HG03139 (cell line): ENCODE measurements around the gene PDE4D.

Experiments
- ATAC-seq: cut with Tn5 transposase; IDR thresholded peaks from one replicate; pipeline ENCODE4 v1.9.1; 2021; ENCODE audit not compliant: unreplicated experiment

Gene PDE4D

DNA sequence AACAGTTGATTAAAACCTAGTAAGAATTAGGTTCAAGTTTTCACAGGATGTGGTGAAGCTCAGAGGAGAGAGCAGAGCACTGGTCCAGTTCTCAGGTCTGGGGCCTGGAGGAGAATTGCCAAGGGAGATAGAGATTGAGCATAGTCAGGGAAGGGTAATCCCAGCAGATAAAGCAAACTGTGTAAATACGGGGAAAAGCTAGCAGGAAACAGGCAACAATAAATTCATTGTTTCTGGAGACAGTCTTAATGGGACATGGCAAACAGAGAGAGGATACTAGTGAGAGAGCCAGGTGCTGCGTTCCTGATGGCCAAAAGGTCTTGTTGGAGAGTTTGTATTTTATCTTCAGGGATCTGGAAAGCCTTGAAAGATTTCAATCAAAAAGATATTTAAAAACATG is 333.0 kb downstream of the PDE4D start:
- no peak for ATAC-seq

DNA sequence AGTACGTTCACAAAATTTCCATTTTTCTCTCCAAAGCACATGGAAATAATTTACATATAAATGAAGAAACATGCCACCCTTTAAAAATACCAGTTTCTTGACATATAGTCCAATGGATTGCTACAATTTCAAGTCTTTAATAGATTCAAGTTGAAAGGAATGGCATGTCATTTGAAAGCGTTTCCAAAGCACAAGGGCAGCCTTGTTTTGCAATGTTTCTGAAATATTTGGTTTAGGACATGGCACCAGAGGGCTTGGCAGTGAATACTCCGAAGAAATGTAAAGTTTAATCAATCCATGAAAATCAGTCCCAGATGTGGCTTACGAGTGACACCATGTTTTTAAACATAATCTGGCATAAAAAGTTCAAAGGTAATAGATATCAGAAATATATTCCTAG is 333.7 kb downstream of the PDE4D start:
- ATAC-seq, result no peak

DNA sequence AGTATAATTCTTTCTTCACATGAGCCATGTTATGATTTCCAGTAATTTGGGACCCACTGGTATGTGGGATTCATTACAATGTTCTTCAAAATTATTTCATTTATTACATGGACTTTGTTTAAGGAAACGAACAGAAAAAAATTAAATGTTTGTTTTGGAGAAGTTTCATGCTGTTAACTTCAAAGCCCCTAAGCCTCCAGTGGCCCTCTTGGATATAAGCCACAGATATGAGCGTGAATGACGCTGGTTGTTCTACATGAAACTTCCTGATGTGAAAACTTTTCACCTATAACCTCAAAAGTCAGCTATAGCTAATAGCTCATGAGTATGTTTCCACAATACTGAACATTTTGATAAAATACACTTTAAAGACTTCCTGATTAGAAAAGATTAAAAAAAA is 334.2 kb downstream of the PDE4D start:
- no peak for ATAC-seq

DNA sequence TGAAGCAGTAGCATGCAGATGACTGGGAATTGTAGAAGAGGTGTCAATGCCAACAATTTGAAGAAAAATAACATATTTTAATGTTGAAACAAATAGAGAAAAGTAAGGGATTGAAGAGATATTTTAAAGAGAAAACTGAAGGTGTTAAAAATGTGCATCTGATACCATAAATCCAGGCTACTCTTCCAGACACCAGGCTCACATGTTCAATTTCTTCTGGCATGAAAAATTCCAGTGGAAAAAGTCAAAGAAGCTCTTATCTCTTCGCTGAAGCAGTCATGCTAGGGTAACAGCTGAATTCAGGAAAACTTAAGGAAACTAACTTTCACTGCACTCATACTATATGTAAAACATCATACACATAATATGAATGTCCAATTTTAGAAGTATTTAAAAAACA is 335.0 kb downstream of the PDE4D start:
- no peak for ATAC-seq

DNA sequence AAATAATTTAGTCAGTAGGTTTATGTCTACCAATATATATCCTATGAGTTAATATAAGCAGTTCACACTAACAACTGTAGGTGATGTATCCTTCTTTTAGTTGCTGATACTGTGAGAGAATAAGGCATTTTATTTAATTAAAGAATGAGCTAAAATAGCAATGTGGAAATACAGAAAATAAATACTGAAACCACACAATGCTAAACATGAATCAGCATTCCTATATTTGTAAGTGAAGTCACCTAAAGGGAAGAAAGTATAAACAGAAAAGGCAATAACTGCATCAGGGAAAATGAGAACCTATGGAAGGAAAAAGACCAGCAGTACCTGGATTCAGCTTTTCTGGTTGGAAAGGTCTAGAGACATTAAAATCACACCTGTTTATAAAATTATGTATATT is 336.0 kb downstream of the PDE4D start:
- no peak for ATAC-seq

DNA sequence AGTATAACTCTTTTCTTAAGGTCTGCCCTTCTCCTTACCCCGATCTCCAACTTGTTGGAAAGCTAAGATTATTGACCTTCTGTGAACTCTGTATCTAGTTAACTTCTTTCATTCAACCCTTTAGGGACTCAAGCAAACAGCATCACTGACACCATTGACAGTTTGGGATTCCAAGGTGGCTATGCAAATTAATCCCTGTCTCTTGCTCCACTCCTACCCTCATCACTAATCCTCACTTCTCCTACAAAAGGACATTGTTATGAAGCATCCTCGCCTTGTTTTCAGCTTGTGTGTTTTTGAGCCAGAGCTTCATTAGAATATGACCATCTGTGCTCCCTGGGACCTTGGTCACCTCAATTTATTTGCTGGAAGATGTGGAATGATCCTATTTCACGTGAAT is 337.9 kb downstream of the PDE4D start:
- no peak for ATAC-seq

DNA sequence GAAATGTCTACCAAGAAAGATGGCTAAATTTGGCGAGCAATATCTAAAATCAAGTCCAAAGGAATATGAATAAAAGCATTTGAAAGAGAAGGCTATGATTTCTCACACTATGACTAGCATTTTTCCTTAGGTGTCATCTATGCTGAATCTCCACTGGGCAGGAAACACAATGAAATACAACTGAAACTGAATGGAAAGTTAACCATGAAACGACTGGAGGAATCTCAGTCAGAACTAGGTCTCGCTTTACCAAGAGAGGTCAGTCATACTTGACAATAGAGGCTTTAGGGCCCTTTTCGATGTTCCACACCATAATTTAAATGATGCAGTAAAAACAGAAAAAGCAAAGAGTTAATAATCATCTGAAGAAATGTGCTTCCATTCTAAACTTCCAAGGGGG is 339.0 kb downstream of the PDE4D start:
- no peak for ATAC-seq

DNA sequence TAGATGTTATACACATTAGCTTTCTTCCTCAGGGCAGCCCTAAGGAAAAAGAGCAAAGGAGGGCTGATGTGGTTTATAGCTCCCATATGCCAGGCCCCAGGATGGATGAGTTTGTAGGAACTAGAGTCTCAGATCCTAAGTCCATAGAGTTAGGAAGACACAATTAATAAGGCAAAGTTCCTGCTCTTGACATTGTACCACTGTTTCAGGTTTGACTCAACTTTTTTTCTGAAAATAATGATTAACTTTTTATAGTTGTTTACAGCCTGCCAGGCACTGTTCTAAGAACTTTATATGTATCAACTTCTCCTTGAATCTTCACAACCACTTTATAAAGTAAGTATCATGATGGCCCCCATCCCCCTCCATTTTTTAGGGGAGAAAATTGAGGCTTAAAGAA is 339.5 kb downstream of the PDE4D start:
- no peak for ATAC-seq

DNA sequence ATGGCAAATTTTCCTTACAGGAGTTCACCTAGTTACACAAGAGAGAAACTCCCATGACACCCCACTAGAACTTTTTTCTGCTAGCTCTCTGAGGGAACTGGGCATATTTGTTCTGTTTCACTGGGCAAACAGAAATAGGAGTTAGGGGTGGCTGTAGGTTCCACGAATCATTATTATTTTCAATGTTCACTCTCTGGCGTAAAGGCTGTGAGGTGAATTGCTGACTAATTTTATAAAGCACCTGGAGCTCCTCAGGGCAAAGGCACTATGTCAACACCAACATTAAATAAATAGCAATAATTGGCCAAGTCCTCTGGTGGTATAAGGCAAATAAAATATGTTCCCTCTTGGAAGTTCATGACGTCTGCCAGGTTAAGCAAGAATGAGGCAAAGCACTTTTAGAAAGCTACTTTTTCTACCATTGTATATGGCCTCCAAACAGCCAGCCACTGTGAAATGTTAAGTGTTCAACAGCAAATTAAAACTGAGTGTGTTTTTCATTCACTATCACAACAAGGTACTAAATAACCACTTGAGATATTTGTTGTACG is 344.6 kb downstream of the PDE4D start:
- ATAC-seq, result no peak

DNA sequence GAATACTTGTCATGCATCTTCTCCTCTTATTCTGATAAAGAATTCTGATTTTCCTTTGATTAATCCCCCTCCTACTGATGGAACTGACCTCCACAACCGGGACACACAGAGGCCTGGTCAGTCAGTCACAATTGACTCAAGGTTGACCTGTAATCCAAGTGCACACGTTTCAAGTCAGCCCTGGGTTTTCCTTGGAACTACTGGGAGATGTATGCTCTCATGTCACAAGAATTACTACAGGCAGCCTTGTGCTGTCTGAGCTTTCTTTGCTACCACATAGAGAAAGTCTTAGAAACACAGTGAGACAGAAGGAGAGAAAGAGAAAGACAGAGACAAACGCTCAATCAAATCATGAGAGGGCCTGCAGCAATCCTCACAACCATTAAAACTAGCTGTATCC is 345.8 kb downstream of the PDE4D start:
- ATAC-seq, result no peak

DNA sequence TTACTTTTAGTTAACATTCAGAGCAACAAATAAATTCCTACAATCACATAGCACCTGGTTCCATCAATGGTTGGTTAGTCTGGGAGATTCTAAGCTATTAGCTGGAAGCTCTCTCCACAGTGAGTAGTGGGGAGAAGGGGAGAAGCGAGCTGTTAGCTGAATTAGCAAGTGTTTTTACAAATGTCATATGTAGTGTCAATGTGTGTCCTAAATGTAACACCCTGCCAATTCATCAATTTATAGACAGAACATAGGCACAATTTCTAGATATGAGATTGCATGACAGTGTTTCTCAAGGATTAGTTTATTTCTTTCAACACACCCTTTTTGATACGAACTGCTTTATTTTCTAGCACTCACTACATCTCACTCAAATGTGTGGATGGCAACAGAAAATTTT is 349.0 kb downstream of the PDE4D start:
- no peak for ATAC-seq

DNA sequence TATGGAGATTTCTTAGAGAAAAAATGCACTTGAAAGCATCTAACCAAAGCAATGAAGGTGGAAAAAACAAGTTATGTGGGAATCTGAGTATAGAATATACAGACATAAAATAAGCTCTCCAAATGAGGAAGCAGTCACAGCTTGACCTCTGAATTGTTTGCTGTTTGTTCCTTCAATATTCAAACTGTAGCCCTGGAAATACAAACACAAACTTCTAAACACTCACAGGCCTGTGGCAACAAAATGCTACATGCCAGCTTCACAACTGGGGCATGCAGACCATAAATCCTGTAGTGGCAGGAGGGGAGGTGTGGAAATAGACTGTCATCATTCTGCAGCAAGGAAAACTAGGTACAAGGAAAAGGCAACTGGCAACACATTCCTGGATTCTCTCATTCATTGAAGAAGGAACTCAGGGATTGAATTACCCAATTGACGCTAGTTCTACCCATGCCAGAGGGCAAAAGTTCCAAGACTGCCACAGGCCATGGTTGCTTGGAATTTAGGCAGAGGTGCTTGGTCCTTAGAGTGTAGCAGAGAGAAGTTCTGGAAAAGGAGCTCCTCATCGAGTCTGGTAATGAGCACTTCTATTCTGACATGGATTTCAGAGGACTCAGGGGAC is 349.6 kb downstream of the PDE4D start:
- no peak for ATAC-seq

DNA sequence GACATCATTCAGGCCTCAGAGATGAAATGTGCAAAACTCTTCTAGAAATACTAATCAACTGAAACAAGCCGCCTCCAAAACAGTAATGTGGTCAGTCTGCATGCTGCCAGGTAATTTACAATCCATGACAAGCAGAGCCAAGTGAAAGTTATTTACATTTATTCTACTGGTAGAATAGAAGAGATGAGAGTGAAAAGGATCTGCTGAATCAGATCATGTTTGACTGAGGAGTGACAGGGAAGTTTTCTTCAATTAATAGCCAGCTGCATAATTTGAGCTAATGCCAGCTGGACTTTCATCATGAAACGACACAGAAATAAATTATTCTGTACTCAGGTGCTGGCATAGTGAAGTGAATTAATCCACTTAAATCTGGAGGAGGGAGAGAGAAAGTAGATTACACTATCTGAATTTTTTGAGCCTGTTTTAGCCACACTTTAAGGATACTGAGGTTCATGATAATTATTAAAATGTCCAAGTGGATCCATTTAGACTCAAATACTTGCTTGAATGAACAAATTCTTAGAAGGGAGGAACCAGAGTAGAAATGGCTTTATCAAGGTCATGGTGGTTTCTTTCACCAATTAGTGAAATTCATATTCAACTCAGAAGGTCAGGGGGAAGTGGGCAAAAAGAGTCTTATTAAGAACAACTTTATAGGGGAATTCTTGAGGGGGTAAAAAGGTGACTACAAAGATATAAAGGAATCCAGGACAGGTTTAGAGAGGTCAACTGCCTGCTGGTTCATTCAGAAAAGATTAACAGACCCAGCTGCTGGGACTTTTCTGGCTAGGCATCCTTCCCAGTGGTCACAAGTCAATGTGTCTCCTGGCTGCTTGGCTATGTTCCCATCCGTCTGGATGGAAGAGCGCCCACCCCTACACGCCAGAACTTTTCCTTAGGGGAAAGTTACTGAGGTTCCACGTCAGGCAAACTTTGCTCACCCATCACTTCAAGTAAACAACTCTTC is 350.4 kb downstream of the PDE4D start:
- no peak for ATAC-seq

DNA sequence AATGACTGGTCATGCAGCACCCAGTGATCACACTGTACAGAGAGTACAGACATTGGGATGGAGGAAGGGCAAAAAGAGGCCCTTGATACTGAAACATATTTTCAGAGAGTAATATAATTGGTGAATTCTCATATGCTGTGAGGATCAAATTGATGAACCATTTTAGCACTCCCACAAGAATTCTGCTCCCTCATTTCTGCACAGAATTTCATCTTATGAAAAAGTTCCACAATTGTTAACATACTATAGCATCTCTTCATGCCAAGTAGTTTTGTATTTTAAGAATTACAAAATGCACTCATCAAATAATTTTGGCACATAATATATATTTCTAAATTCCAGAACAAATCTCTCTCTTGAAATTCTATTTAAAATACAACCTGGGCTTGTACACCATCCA is 351.2 kb downstream of the PDE4D start:
- no peak for ATAC-seq

DNA sequence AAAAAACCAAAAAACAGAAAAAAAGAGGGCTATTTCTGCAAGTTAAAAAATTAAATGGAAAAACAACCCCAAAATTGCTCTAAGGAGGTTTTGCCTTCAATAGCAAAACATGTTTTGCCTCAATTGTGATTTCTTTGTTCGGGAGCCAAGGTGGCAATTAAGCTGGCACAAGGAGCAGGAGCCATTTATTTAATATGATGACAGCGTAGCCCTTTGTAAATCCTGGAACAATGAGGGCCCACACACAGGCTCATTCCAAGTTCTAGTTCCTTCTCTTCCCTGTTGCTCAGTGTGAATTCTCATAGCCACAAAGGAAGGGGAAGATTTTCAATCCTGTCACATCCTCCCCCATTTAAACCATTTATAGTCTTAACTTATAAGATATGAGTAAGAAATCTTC is 353.2 kb downstream of the PDE4D start:
- ATAC-seq, result no peak

DNA sequence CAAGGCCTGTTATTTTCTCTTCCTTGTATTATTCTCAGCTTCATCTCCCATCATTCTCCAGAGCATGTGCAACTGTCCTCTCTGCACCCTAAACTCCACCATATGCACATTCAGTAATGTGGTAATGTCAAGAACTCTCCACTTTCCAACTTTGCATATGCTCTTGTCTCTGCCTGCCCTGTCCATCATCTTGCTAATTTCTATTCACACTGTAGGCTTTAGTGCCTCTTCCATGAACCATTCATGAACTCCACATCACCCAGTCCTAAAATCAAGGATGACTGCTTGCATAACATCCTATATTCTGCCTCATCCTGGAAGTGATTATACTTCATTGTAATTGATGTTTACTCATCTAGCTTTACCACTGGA is 354.8 kb downstream of the PDE4D start:
- no peak for ATAC-seq

DNA sequence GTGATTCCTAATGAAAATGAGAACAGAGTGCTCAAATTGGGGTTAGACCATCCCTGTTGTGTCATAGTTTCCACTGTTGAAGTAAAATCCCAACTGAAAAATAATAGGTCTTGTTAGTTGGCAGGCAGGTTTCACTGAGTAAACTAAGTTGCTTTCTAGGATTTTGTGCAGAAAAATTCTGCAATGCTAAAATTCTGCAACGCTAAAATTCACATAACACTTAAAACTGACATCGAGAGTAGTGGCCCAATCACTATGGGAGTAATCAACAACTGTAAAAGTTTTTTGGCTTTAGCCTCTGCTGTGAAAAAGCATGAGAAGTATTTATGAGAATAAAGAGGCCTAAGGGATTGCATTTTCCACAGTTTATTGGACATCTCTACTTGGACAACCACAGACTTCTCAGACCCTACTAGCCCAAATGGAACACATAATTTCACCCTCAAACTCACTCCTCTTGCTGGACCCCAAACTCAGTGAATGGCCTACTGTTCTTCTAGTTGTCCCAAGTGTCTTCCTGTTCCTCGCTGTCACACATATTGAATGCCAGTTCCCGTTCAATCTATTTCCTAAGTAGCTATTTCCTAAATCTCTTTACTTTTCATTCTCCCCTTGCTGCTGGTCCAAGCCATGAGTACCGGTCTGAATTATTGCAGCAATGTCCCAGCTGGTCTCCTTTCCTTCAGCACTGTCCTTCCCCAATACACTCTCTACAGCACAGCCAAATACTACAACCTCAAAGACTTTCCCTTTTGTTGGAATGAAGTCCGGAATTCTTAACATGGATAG is 355.4 kb downstream of the PDE4D start:
- ATAC-seq, result no peak

DNA sequence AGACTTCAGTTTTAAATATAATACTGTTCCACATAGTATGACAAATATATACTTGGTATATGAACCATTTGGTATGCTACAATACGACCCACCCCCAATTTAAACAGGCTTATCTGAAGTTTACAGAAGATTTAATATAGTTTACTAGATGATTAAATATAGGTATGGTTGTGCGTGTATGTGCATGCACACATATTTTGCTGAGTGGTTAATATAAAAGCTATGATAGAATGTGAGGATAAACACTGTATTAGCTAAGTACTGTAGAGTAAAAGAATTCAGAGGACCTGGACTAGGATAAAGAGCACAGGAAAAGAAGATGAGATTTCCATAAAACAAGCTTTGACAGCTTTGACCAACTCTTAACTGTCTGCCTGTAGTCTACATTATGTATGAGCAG is 356.7 kb downstream of the PDE4D start:
- no peak for ATAC-seq

DNA sequence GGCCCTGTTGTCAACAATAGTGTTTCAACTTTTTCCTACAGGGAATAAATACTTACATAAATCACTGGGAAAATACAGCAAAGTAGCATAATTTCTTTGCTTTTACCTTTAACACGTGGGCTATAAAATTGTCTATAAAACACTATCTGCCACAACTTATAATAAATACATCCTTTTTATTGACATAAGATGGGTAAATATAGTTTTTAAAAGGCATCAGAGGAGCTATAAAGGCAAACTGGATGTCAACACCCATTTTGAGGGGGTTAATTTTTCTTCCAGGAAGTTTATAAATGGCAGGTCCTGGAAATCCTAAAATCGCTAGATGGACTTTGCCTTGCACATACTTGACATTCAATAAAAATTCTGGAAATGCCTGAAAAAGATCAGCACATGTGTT is 358.0 kb downstream of the PDE4D start:
- ATAC-seq, result no peak

DNA sequence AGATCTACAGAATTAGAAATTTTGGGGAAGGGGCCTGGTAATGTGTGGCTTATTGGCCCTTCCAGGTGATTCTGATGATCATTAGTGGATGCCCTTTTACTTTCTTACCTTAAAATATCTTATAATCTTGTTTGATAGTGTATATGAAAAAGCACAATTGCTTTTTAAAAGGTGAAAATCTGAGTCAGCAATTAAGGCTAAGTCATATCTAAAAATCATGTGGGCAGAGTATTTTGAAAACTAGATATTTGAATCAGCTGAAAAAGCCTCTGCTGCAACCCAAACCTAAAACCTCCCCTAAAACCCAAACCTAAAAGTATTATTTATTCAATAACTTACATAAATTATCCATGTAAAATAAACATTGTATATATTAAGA is 359.8 kb downstream of the PDE4D start:
- ATAC-seq, result no peak

DNA sequence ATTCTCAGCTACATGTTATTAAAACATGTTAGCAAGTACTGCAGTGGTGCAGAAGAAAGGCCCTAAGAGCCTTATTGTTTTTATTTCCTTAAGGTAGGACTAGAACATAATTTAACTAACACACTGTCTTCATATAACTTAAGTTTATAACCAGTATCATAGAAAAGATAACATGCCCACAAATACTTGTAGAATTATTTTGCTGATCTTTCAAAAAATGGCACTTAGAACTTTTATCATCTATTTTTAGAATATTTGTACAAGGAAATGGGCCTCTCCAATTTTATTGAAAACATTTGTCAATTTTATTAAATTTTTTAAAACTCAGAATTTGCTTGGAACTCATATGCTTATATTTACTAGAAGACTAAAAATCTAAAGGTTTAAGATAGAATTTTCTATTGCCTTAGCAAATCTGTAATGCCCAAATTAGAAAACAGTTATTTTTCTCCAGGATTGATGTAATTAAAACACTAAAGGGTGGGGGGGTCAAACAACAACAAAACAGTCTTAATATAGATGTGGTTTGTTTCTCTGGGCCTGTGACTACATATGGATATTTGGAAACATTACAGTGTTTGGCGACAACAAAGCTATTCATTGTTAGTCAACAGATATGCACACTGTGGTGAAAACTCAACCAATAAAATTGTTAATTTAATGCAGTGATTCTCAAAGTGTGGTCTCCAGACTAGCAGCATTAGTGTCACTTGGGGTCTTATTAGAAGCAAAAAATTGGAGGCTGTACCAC is 360.4 kb downstream of the PDE4D start:
- ATAC-seq, result no peak
